Right lobe of liver (tissue), 4 donors: ENCODE measurements around the gene KRTAP22-1.

Experiments used
- POLR2A ChIP-seq: fragments of 450-650 bp; IDR thresholded peaks from one replicate; pipeline ENCODE4 v1.6.1; 2017; ENCODE audit warnings: antibody characterized with exemption, mild to moderate bottlenecking
- TF ChIP-seq, protein P1 (sequence below), 4 donors: fragments of 200-600 bp in 3 of 4; fragments of 450-650 bp in 1 of 4; IDR thresholded peaks; one replicate each; pipeline versions ENCODE4 v1.5.1 to v1.8.0; 2016 to 2022; ENCODE audit warnings: antibody characterized with exemption in 4 of 4, mild to moderate bottlenecking in 2 of 4
- donor health status: DM: no; HTN: no; CAD: no.
- donor health status: DM: no; HTN: no; CAD: no.
- donor health status: DM: no; HTN: yes; CAD: no.

GRCh38 chr21:30563630-30564029 is 37.3 kb upstream of the KRTAP22-1 start:
- TF ChIP-seq, protein P1, sequence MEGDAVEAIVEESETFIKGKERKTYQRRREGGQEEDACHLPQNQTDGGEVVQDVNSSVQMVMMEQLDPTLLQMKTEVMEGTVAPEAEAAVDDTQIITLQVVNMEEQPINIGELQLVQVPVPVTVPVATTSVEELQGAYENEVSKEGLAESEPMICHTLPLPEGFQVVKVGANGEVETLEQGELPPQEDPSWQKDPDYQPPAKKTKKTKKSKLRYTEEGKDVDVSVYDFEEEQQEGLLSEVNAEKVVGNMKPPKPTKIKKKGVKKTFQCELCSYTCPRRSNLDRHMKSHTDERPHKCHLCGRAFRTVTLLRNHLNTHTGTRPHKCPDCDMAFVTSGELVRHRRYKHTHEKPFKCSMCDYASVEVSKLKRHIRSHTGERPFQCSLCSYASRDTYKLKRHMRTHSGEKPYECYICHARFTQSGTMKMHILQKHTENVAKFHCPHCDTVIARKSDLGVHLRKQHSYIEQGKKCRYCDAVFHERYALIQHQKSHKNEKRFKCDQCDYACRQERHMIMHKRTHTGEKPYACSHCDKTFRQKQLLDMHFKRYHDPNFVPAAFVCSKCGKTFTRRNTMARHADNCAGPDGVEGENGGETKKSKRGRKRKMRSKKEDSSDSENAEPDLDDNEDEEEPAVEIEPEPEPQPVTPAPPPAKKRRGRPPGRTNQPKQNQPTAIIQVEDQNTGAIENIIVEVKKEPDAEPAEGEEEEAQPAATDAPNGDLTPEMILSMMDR (IDR thresholded peaks at IDR 0.05): no peak
- no peak for TF ChIP-seq POLR2A
